Measurements from ENCODE around the gene TMX2. TPM values are rescaled to one million over a fixed set of nuclear protein-coding genes. Genes with fewer than 3 reads are reported as not detected.

The TMX2 gene
- total and polyA plus RNA-seq, 4 donors: 80.3 to 139 (median 127) TPM

- under 1% methylated on average over 74 of the region's 75 CpGs for WGBS (ENCODE audit: insufficient coverage)
- H3K27ac ChIP-seq (ENCODE audit: low read depth, low read length): peak within 1 kb of the TSS; percentile 90
- peaks cover 9% of the 10 kb centered on the region for H3K4me1 ChIP-seq (ENCODE audit: control insufficient read depth, insufficient read depth, low read length)
- peak within 1 kb of the TSS; percentile 91 for H3K4me3 ChIP-seq (ENCODE audit: low read depth, low read length)
- peaks cover 50% of the 10 kb centered on the region for H3K36me3 ChIP-seq (ENCODE audit: control insufficient read depth, insufficient read depth, low read length)
- H3K9me3 ChIP-seq (ENCODE audit: control insufficient read depth, insufficient read depth, low read length): no peaks in the 10 kb centered on the region
- H3K27me3 ChIP-seq (ENCODE audit: control insufficient read depth, insufficient read depth, low read length): no peaks in the 10 kb centered on the region
- peak; percentile 86 to 99 (median 91) for DNase-seq (ENCODE audit: low read depth in 4 of 6, low spot score in 6 of 6)
These were observed 29.0 kb downstream of the TMX2 start, which contains the start of gene SELENOH for GRCh38 chr11:57741132-57742086. Gene SELENOH, plus strand, starts transcription at chr11:57741491. Its CDS starts 105 bp downstream, at chr11:57741596.

- no peak for DNase-seq (ENCODE audit: low read depth in 4 of 6, low spot score in 6 of 6)
- H3K4me1 ChIP-seq (ENCODE audit: control insufficient read depth, insufficient read depth, low read length): peaks cover 9% of the 10 kb centered on the region
- H3K27ac ChIP-seq (ENCODE audit: low read depth, low read length): peak overlapping the region; percentile 90
- H3K4me3 ChIP-seq (ENCODE audit: low read depth, low read length): peak overlapping the region; percentile 91
- WGBS (ENCODE audit: insufficient coverage): 0% methylated on average over 7 of the region's 10 CpGs
- H3K36me3 ChIP-seq (ENCODE audit: control insufficient read depth, insufficient read depth, low read length): peaks cover 47% of the 10 kb centered on the region
- H3K9me3 ChIP-seq (ENCODE audit: control insufficient read depth, insufficient read depth, low read length): no peaks in the 10 kb centered on the region
- no peaks in the 10 kb centered on the region for H3K27me3 ChIP-seq (ENCODE audit: control insufficient read depth, insufficient read depth, low read length)
These were observed 29.7 kb downstream of the TMX2 start for GRCh38 chr11:57742087-57742452.

GRCh38 chr11:57744357-57744756 lies 32.0 kb downstream of the TMX2 start:
- WGBS (ENCODE audit: insufficient coverage): 100% methylated on average over 2 of the region's 2 CpGs
- H3K27ac ChIP-seq (ENCODE audit: low read depth, low read length): no peak overlapping the region

GRCh38 chr11:57745206-57745605 lies 32.8 kb downstream of the TMX2 start:
- WGBS (ENCODE audit: insufficient coverage): 97% methylated on average over 5 of the region's 5 CpGs
- Histone ChIP-seq H3K36me3 (ENCODE audit: control insufficient read depth, insufficient read depth, low read length) (peaks cover 42% of the 10 kb centered on the region), H3K27me3 (ENCODE audit: control insufficient read depth, insufficient read depth, low read length) (no peaks in the 10 kb centered on the region), H3K4me3 (ENCODE audit: low read depth, low read length) (no peak overlapping the region), H3K4me1 (ENCODE audit: control insufficient read depth, insufficient read depth, low read length) (peaks cover 9% of the 10 kb centered on the region), H3K27ac (ENCODE audit: low read depth, low read length) (no peak overlapping the region), H3K9me3 (ENCODE audit: control insufficient read depth, insufficient read depth, low read length) (no peaks in the 10 kb centered on the region)
- DNase-seq (ENCODE audit: low read depth in 4 of 6, low spot score in 6 of 6): no peak

More at GRCh38 chr11:57744357-57744756, 32.0 kb downstream of the TMX2 start:
- Histone ChIP-seq H3K4me3 (ENCODE audit: low read depth, low read length) (no peak overlapping the region), H3K9me3 (ENCODE audit: control insufficient read depth, insufficient read depth, low read length) (no peaks in the 10 kb centered on the region), H3K27me3 (ENCODE audit: control insufficient read depth, insufficient read depth, low read length) (no peaks in the 10 kb centered on the region), H3K4me1 (ENCODE audit: control insufficient read depth, insufficient read depth, low read length) (peaks cover 9% of the 10 kb centered on the region), H3K36me3 (ENCODE audit: control insufficient read depth, insufficient read depth, low read length) (peaks cover 42% of the 10 kb centered on the region)
- DNase-seq (ENCODE audit: low read depth in 4 of 6, low spot score in 6 of 6): no peak

- Histone ChIP-seq H3K27me3 (ENCODE audit: control insufficient read depth, insufficient read depth, low read length) (no peaks in the 10 kb centered on the region), H3K27ac (ENCODE audit: low read depth, low read length) (no peak overlapping the region), H3K4me1 (ENCODE audit: control insufficient read depth, insufficient read depth, low read length) (peaks cover 4% of the 10 kb centered on the region), H3K9me3 (ENCODE audit: control insufficient read depth, insufficient read depth, low read length) (no peaks in the 10 kb centered on the region), H3K36me3 (ENCODE audit: control insufficient read depth, insufficient read depth, low read length) (peaks cover 43% of the 10 kb centered on the region), H3K4me3 (ENCODE audit: low read depth, low read length) (no peak overlapping the region)
- WGBS (ENCODE audit: insufficient coverage): no CpG with 5 or more reads among the region's 1 CpG
- DNase-seq (ENCODE audit: low read depth in 4 of 6, low spot score in 6 of 6): no peak
These were observed 34.5 kb downstream of the TMX2 start for GRCh38 chr11:57746920-57747319.

- Histone ChIP-seq H3K27me3 (ENCODE audit: control insufficient read depth, insufficient read depth, low read length) (no peaks in the 10 kb centered on the region), H3K4me1 (ENCODE audit: control insufficient read depth, insufficient read depth, low read length) (no peaks in the 10 kb centered on the region), H3K27ac (ENCODE audit: low read depth, low read length) (no peak overlapping the region), H3K36me3 (ENCODE audit: control insufficient read depth, insufficient read depth, low read length) (peaks cover 18% of the 10 kb centered on the region), H3K9me3 (ENCODE audit: control insufficient read depth, insufficient read depth, low read length) (no peaks in the 10 kb centered on the region), H3K4me3 (ENCODE audit: low read depth, low read length) (no peak overlapping the region)
- DNase-seq (ENCODE audit: low read depth in 4 of 6, low spot score in 6 of 6): no peak
These were observed 38.8 kb downstream of the TMX2 start for GRCh38 chr11:57751176-57751575.

- peak in 2 of 6 donors; percentile 57 to 65 for DNase-seq (ENCODE audit: low read depth in 4 of 6, low spot score in 6 of 6)
- H3K4me3 ChIP-seq (ENCODE audit: low read depth, low read length): no peak within 1 kb of the TSS
- peaks cover 14% of the 10 kb centered on the region for H3K36me3 ChIP-seq (ENCODE audit: control insufficient read depth, insufficient read depth, low read length)
- no peaks in the 10 kb centered on the region for H3K4me1 ChIP-seq (ENCODE audit: control insufficient read depth, insufficient read depth, low read length)
- no peaks in the 10 kb centered on the region for H3K9me3 ChIP-seq (ENCODE audit: control insufficient read depth, insufficient read depth, low read length)
- no peak within 1 kb of the TSS for H3K27ac ChIP-seq (ENCODE audit: low read depth, low read length)
- 82% methylated on average over 4 of the region's 10 CpGs for WGBS (ENCODE audit: insufficient coverage)
- no peaks in the 10 kb centered on the region for H3K27me3 ChIP-seq (ENCODE audit: control insufficient read depth, insufficient read depth, low read length)
These were observed 39.4 kb downstream of the TMX2 start, which contains the start of gene BTBD18 for GRCh38 chr11:57751676-57752253. Gene BTBD18, minus strand, starts transcription at chr11:57751819. Its CDS starts 631 bp downstream, at chr11:57751188.

GRCh38 chr11:57752954-57753353 lies 40.6 kb downstream of the TMX2 start:
- H3K27me3 ChIP-seq (ENCODE audit: control insufficient read depth, insufficient read depth, low read length): no peaks in the 10 kb centered on the region
- H3K4me3 ChIP-seq (ENCODE audit: low read depth, low read length): no peak overlapping the region
- WGBS (ENCODE audit: insufficient coverage): 98% methylated on average over 30 of the region's 30 CpGs
- no peak for DNase-seq (ENCODE audit: low read depth in 4 of 6, low spot score in 6 of 6)
- no peak overlapping the region for H3K27ac ChIP-seq (ENCODE audit: low read depth, low read length)
- no peaks in the 10 kb centered on the region for H3K4me1 ChIP-seq (ENCODE audit: control insufficient read depth, insufficient read depth, low read length)
- no peaks in the 10 kb centered on the region for H3K9me3 ChIP-seq (ENCODE audit: control insufficient read depth, insufficient read depth, low read length)
- peaks cover 12% of the 10 kb centered on the region for H3K36me3 ChIP-seq (ENCODE audit: control insufficient read depth, insufficient read depth, low read length)

GRCh38 chr11:57758174-57758573 lies 45.8 kb downstream of the TMX2 start:
- no peak overlapping the region for H3K27ac ChIP-seq (ENCODE audit: low read depth, low read length)
- H3K4me3 ChIP-seq (ENCODE audit: low read depth, low read length): no peak overlapping the region
- WGBS (ENCODE audit: insufficient coverage): no CpG with 5 or more reads among the region's 3 CpGs
- no peaks in the 10 kb centered on the region for H3K27me3 ChIP-seq (ENCODE audit: control insufficient read depth, insufficient read depth, low read length)
- H3K36me3 ChIP-seq (ENCODE audit: control insufficient read depth, insufficient read depth, low read length): no peaks in the 10 kb centered on the region
- H3K4me1 ChIP-seq (ENCODE audit: control insufficient read depth, insufficient read depth, low read length): peaks cover 5% of the 10 kb centered on the region
- H3K9me3 ChIP-seq (ENCODE audit: control insufficient read depth, insufficient read depth, low read length): no peaks in the 10 kb centered on the region
- DNase-seq (ENCODE audit: low read depth in 4 of 6, low spot score in 6 of 6): no peak

All from spinal cord (tissue), 10 donors.